Upper lobe of left lung (tissue), 4 donors: ENCODE results near the gene PRSS56.

ENCODE experiments used
- POLR2AphosphoS5 ChIP-seq, 2 donors: sonication (generic); formaldehyde crosslinking; IDR thresholded peaks; one replicate each; pipeline ENCODE4 v1.5.1; 2017; ENCODE audit warnings: antibody characterized with exemption in 2 of 2
- TF ChIP-seq, protein P1 (sequence below), 6 experiments: fragments of 450-650 bp in 4 of 6; fragments of 200-600 bp in 2 of 6; sonication (generic) in 2 of 6; IDR thresholded peaks; one replicate each; pipeline ENCODE4 v1.5.1; 2016 to 2019; ENCODE audit warnings: antibody characterized with exemption in 6 of 6

DNA sequence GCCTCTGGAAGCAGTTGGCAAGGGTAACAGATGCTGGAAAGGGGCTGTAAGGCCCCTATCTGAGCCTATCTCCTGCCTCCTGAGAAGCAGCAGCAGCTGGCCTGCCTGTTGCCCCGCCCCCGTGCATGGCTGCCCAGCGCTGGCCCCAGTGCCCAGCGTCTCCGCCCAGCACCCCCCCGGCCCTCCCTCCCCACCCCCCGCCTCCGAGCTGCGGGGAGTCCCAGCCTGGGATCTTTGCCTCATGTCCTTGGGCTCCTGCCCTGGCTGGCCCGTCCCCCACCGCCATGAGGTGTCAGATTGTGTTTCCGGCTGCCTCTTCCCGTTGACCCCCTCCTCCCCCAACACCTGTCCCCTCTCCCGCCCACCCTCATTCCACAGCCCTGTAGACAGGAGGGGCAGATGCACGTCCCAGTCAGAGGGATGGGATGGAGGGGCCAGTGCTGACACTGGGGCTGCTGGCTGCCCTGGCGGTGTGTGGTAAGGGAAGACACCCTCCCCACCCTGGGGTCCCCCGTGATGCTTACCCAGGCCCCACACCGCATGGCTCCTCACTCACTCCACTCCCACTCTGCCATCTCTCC, 5.7 kb downstream of the PRSS56 start, which contains the start of gene CHRND:
- TF ChIP-seq POLR2AphosphoS5 (IDR thresholded peaks at IDR 0.05): no peak
- TF ChIP-seq, protein P1, sequence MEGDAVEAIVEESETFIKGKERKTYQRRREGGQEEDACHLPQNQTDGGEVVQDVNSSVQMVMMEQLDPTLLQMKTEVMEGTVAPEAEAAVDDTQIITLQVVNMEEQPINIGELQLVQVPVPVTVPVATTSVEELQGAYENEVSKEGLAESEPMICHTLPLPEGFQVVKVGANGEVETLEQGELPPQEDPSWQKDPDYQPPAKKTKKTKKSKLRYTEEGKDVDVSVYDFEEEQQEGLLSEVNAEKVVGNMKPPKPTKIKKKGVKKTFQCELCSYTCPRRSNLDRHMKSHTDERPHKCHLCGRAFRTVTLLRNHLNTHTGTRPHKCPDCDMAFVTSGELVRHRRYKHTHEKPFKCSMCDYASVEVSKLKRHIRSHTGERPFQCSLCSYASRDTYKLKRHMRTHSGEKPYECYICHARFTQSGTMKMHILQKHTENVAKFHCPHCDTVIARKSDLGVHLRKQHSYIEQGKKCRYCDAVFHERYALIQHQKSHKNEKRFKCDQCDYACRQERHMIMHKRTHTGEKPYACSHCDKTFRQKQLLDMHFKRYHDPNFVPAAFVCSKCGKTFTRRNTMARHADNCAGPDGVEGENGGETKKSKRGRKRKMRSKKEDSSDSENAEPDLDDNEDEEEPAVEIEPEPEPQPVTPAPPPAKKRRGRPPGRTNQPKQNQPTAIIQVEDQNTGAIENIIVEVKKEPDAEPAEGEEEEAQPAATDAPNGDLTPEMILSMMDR (IDR thresholded peaks at IDR 0.05): no peak
